NCI-H2227 (cell line): ENCODE measurements around the gene URM1.

Experiments
- DNase-seq: peaks from one replicate; lab custom pipeline; 2025; ENCODE audit not compliant: unreplicated experiment; lab: John Stamatoyannopoulos, UW

The URM1 gene

GRCh38 chr9:128384801-128385495, 13.8 kb downstream of the URM1 start:
- DNase-seq: no peak

- no peak for DNase-seq
These were observed 14.6 kb downstream of the URM1 start for GRCh38 chr9:128385496-128386460.

GRCh38 chr9:128388150-128388549, 17.0 kb downstream of the URM1 start:
- DNase-seq: no peak

- peak; percentile 24 for DNase-seq
These were observed 18.4 kb downstream of the URM1 start for GRCh38 chr9:128389395-128390149.

- no peak for DNase-seq
These were observed 19.1 kb downstream of the URM1 start for GRCh38 chr9:128390150-128390812.

GRCh38 chr9:128390813-128391711, 19.9 kb downstream of the URM1 start:
- no peak for DNase-seq

GRCh38 chr9:128391956-128392301, 20.8 kb downstream of the URM1 start:
- DNase-seq: no peak

GRCh38 chr9:128392302-128393144, 21.3 kb downstream of the URM1 start:
- DNase-seq: no peak

- no peak for DNase-seq
These were observed 22.1 kb downstream of the URM1 start for GRCh38 chr9:128393145-128393775.

- DNase-seq: peak; percentile 9
These were observed 22.8 kb downstream of the URM1 start for GRCh38 chr9:128393970-128394369.

- DNase-seq: no peak
These were observed 23.4 kb downstream of the URM1 start for GRCh38 chr9:128394379-128395168.

GRCh38 chr9:128396970-128397613, 25.9 kb downstream of the URM1 start:
- DNase-seq: no peak

- DNase-seq: no peak
These were observed 26.7 kb downstream of the URM1 start for GRCh38 chr9:128397831-128398230.

GRCh38 chr9:128399861-128400260, 28.7 kb downstream of the URM1 start:
- DNase-seq: no peak

GRCh38 chr9:128404560-128404959, 33.4 kb downstream of the URM1 start:
- DNase-seq: no peak

GRCh38 chr9:128405077-128405779, 34.1 kb downstream of the URM1 start:
- DNase-seq: no peak

- DNase-seq: no peak
These were observed 34.6 kb downstream of the URM1 start for GRCh38 chr9:128405780-128406171.
